Measurements from ENCODE around the gene LRRC43. TPM values are rescaled to one million over a fixed set of nuclear protein-coding genes. Genes with fewer than 3 reads are reported as not detected.

LRRC43 gene
- total and polyA plus RNA-seq, 4 donors: 0.03 to 0.67 (median 0.13) TPM; not detected in 1

GRCh38 chr12:122232691-122233090, 49.8 kb downstream of the LRRC43 start:
- TF ChIP-seq HNF4G (IDR thresholded peaks at IDR 0.05) (no peak), FOXA1 (IDR thresholded peaks at IDR 0.05) (no peak), TAF1 (conservative IDR thresholded peaks at IDR 0.05) (no peak), ATF3 (IDR thresholded peaks at IDR 0.05) (no peak), FOXA2 (IDR thresholded peaks at IDR 0.05) (no peak), ZBTB33 (IDR thresholded peaks at IDR 0.05) (no peak), NR2F2 (IDR thresholded peaks at IDR 0.05) (no peak), JUND (IDR thresholded peaks at IDR 0.05) (no peak), CTCF (IDR thresholded peaks at IDR 0.05; ENCODE audit: low read depth, low read length, missing input control) (no peak), MAX (IDR thresholded peaks at IDR 0.05) (no peak), GABPA (IDR thresholded peaks at IDR 0.05 in 1 of 2, conservative IDR thresholded peaks at IDR 0.05 in 1 of 2) (no peak), RAD21 (IDR thresholded peaks at IDR 0.05) (no peak), EGR1 (IDR thresholded peaks at IDR 0.05; ENCODE audit: low read depth in 2 of 2) (no peak), SP1 (IDR thresholded peaks at IDR 0.05) (no peak), HNF4A (conservative IDR thresholded peaks at IDR 0.05) (no peak), REST (IDR thresholded peaks at IDR 0.05) (no peak), RXRA (IDR thresholded peaks at IDR 0.05) (no peak)
- Histone ChIP-seq H3K9me3 (ENCODE audit: control insufficient read depth in 4 of 4, low read length in 3 of 4) (no peaks in the 10 kb centered on the region), H3K27ac (ENCODE audit: low read depth in 1 of 2, low read length in 2 of 2) (no peak overlapping the region), H3K27me3 (ENCODE audit: control insufficient read depth in 4 of 4, insufficient read depth in 4 of 4, low read length in 3 of 4) (no peaks in the 10 kb centered on the region), H3K4me1 (ENCODE audit: control insufficient read depth in 4 of 4, insufficient read depth in 4 of 4, low read length in 3 of 4) (peaks cover 0 to 10% (median 6%) of the 10 kb centered on the region in 4 donors), H3K4me3 (ENCODE audit: low read depth in 1 of 3, low read length in 3 of 3) (no peak overlapping the region), H3K36me3 (ENCODE audit: control insufficient read depth in 4 of 4, insufficient read depth in 3 of 4, low read depth in 1 of 4, low read length in 3 of 4) (peaks cover 1 to 25% (median 18%) of the 10 kb centered on the region in 4 donors), H3K9ac (ENCODE audit: low read depth in 1 of 2, low read length in 2 of 2) (no peak overlapping the region)
- DNase-seq (ENCODE audit: low spot score): no peak
- 96% methylated on average over 10 of the region's 10 CpGs for WGBS
